Sciatic nerve (tissue), 2 donors: Measurements from ENCODE around the gene SORCS2. TPM values are rescaled to one million over a fixed set of nuclear protein-coding genes. Genes with fewer than 3 reads are reported as not detected.
A peak's percentile ranks its signal among the peaks of the same experiment; 100 is the strongest.

Experiments
- ATAC-seq: fragments of 200-7000 bp; cut with Tn5 transposase; one replicate; pipeline ENCODE4 v1.9.1; 2020; ENCODE audit warnings: mild to moderate bottlenecking, moderate library complexity
- DNase-seq: peaks from one replicate; pipeline ENCODE4 v3.0.0-alpha.2; 2020; ENCODE audit warnings: low spot score
- intact Hi-C: fragments of 100-400 bp; cut with DNase I; formaldehyde crosslinking; loops from one replicate; pipeline ENCODE4 v1.14.2; 2022
- total RNA-seq: library from RNA; stranded (reverse); fragmentation: NEBNext Ultra II Directional; extraction: Animal tissue kit (Norgen Biotek cat#: 25700); gene quantifications from one replicate; pipeline ENCODE4 v1.2.1, GENCODE V29; 2021
- donor health status: DM: no; HTN: no; CAD: no.
- donor health status: DM: no; HTN: no; CAD: no.

The SORCS2 gene
- total RNA-seq, 1 donor from 2014 or later: 52.5 TPM

GRCh38 chr4:7686070-7686870 lies 493.9 kb downstream of the SORCS2 start:
- intact Hi-C loops: no loop called here
- ATAC-seq (no peak), DNase-seq (no peak)

- intact Hi-C loops: no loop called here
- ATAC-seq: no peak
- DNase-seq: no peak
Observed at GRCh38 chr4:7687006-7687405, 494.7 kb downstream of the SORCS2 start.

- no peak for ATAC-seq
Observed at GRCh38 chr4:7687796-7688195, 495.5 kb downstream of the SORCS2 start.

GRCh38 chr4:7689773-7690693 lies 497.7 kb downstream of the SORCS2 start:
- no peak for ATAC-seq
- intact Hi-C loops: no loop called here

More at GRCh38 chr4:7687796-7688195, 495.5 kb downstream of the SORCS2 start:
- intact Hi-C loops: no loop called here
- DNase-seq: no peak

GRCh38 chr4:7691061-7691460 lies 498.7 kb downstream of the SORCS2 start:
- DNase-seq (no peak), ATAC-seq (no peak)
- intact Hi-C loops: no loop called here

More at GRCh38 chr4:7689773-7690693, 497.7 kb downstream of the SORCS2 start:
- no peak for DNase-seq

- intact Hi-C loops: no loop called here
- DNase-seq (no peak), ATAC-seq (peak; percentile 54)
Observed at GRCh38 chr4:7691982-7692381, 499.6 kb downstream of the SORCS2 start.

- peak; percentile 19 for ATAC-seq
- intact Hi-C loops: no loop called here
- no peak for DNase-seq
Observed at GRCh38 chr4:7692451-7693236, 500.3 kb downstream of the SORCS2 start.

GRCh38 chr4:7693237-7693608 lies 500.9 kb downstream of the SORCS2 start:
- DNase-seq (no peak), ATAC-seq (no peak)
- intact Hi-C loops: no loop called here

- DNase-seq (no peak), ATAC-seq (no peak)
- intact Hi-C loops: no loop called here
Observed at GRCh38 chr4:7693711-7694110, 501.4 kb downstream of the SORCS2 start.

GRCh38 chr4:7694324-7694723 lies 502.0 kb downstream of the SORCS2 start:
- DNase-seq (no peak), ATAC-seq (no peak)
- intact Hi-C loops: no loop called here

- DNase-seq (no peak), ATAC-seq (no peak)
- intact Hi-C loops: no loop called here
Observed at GRCh38 chr4:7697343-7697742, 505.0 kb downstream of the SORCS2 start.

- intact Hi-C loops: no loop called here
- DNase-seq (no peak), ATAC-seq (peak; percentile 3)
Observed at GRCh38 chr4:7697821-7698220, 505.5 kb downstream of the SORCS2 start.

GRCh38 chr4:7698584-7698983 lies 506.2 kb downstream of the SORCS2 start:
- DNase-seq: no peak
- peak; percentile 73 for ATAC-seq
- intact Hi-C loops: no loop called here

GRCh38 chr4:7699031-7699430 lies 506.7 kb downstream of the SORCS2 start:
- ATAC-seq (peak; percentile 81), DNase-seq (no peak)
- intact Hi-C loops: no loop called here

GRCh38 chr4:7699825-7700224 lies 507.5 kb downstream of the SORCS2 start:
- intact Hi-C loops: no loop called here
- ATAC-seq (no peak), DNase-seq (peak; percentile 36)

GRCh38 chr4:7700665-7701064 lies 508.3 kb downstream of the SORCS2 start:
- ATAC-seq: no peak
- intact Hi-C loops: no loop called here
- DNase-seq: no peak

- intact Hi-C loops: no loop called here
- DNase-seq (no peak), ATAC-seq (no peak)
Observed at GRCh38 chr4:7701866-7702649, 509.7 kb downstream of the SORCS2 start.

- intact Hi-C loops: no loop called here
- DNase-seq: no peak
- no peak for ATAC-seq
Observed at GRCh38 chr4:7703688-7704087, 511.4 kb downstream of the SORCS2 start.

GRCh38 chr4:7704091-7704490 lies 511.8 kb downstream of the SORCS2 start:
- DNase-seq: no peak
- ATAC-seq: no peak
- intact Hi-C loops: no loop called here
